IgD-negative memory B cell (primary cell): Measurements from ENCODE around the gene HDAC9. TPM values are rescaled to one million over a fixed set of nuclear protein-coding genes. Genes with fewer than 3 reads are reported as not detected.

Source experiments
- H3K27ac Mint-ChIP-seq, 3 donors: one replicate each; pipeline ENCODE4 v1.8.0; 2020 to 2022; ENCODE audit warnings: mild to moderate bottlenecking in 3 of 3, mixed read lengths in 3 of 3, moderate library complexity in 1 of 3
- H3K27me3 Mint-ChIP-seq: one replicate; pipeline ENCODE4 v1.8.0; 2021; ENCODE audit warnings: mixed read lengths
- H3K36me3 Mint-ChIP-seq: one replicate; pipeline ENCODE4 v1.8.0; 2020; ENCODE audit warnings: mild to moderate bottlenecking, mixed read lengths
- H3K4me1 Mint-ChIP-seq, 3 donors: one replicate each; pipeline ENCODE4 v1.8.0; 2020 to 2022; ENCODE audit warnings: mixed read lengths in 3 of 3, mild to moderate bottlenecking in 1 of 3
- H3K4me3 Mint-ChIP-seq, 4 donors: one replicate each; pipeline ENCODE4 v1.8.0; 2020 to 2022; ENCODE audit warnings: mild to moderate bottlenecking in 4 of 4, mixed read lengths in 4 of 4, moderate library complexity in 3 of 4
- H3K9me3 Mint-ChIP-seq, 3 donors: one replicate each; pipeline ENCODE4 v1.8.0; 2020 to 2021; ENCODE audit warnings: mixed read lengths in 3 of 3, mild to moderate bottlenecking in 1 of 3
- polyA plus RNA-seq: library from polyadenylated mRNA; unstranded; fragments of 300-500 nt; fragmentation: Illumina TruSeq; gene quantifications from one replicate; pipeline ENCODE4 v1.2.3, GENCODE V29; 2021

Gene HDAC9
- polyA plus RNA-seq, 1 donor from 2014 or later = 81.2 TPM

- Mint-ChIP-seq H3K36me3 (peaks cover 3% of the 10 kb centered on the region), H3K9me3 (no peaks in the 10 kb centered on the region), H3K27me3 (no peaks in the 10 kb centered on the region), H3K27ac (peak overlapping the region in 2 of 3 donors; percentile 40 to 72), H3K4me3 (peak overlapping the region in 3 of 4 donors; percentile 24 to 93 (median 40)), H3K4me1 (peaks cover 67 to 77% (median 70%) of the 10 kb centered on the region in 3 donors)
Measured at GRCh38 chr7:18504965-18505364, 9.4 kb downstream of the HDAC9 start.

DNA sequence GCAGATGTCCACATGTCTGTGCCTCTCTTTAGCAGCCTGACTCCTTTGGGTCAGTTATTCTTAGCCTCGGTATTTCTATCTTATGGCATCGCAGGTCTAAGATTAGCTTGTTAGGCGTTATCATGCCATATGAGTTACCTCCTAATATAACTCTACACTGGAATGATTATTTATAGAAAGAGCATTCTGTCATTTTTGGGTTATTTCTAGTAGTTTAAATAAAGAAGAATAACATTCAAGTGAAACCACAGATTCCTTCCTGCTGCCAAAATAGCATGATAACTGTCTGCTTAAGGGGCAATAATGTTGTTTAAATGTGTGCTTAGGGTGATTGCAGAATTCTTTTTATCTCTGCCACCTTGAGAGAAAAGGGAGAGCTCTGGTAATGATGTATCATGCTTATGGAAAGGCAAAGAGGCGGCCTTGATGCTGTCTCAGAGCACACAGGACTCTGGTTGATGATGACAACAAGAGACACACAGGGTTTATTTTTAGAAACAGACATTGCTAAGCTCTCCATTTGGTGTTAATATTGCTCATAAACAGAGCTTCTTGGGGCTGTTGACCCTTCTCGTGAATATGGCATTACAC lies 10.4 kb downstream of the HDAC9 start:
- H3K4me3 Mint-ChIP-seq = peak overlapping the region; percentile 56 to 93 (median 68)
- H3K36me3 Mint-ChIP-seq = peaks cover 3% of the 10 kb centered on the region
- peak overlapping the region; percentile 69 to 86 (median 72) for H3K27ac Mint-ChIP-seq
- no peaks in the 10 kb centered on the region for H3K27me3 Mint-ChIP-seq
- H3K9me3 Mint-ChIP-seq = no peaks in the 10 kb centered on the region
- H3K4me1 Mint-ChIP-seq = peaks cover 61 to 74% (median 66%) of the 10 kb centered on the region in 3 donors

GRCh38 chr7:18508443-18509427 lies 13.2 kb downstream of the HDAC9 start:
- Mint-ChIP-seq H3K27ac (peak overlapping the region; percentile 82 to 95 (median 87)), H3K9me3 (no peaks in the 10 kb centered on the region), H3K4me1 (peaks cover 57 to 63% (median 59%) of the 10 kb centered on the region in 3 donors), H3K4me3 (peak overlapping the region; percentile 70 to 91 (median 76)), H3K27me3 (no peaks in the 10 kb centered on the region), H3K36me3 (peaks cover 3% of the 10 kb centered on the region)

- H3K27ac Mint-ChIP-seq = peak overlapping the region; percentile 82 to 95 (median 87)
- H3K9me3 Mint-ChIP-seq = no peaks in the 10 kb centered on the region
- no peaks in the 10 kb centered on the region for H3K36me3 Mint-ChIP-seq
- peaks cover 54 to 58% (median 55%) of the 10 kb centered on the region in 3 donors for H3K4me1 Mint-ChIP-seq
- peak overlapping the region; percentile 70 to 91 (median 76) for H3K4me3 Mint-ChIP-seq
- H3K27me3 Mint-ChIP-seq = no peaks in the 10 kb centered on the region
Measured at GRCh38 chr7:18509481-18509880, 13.9 kb downstream of the HDAC9 start.

GRCh38 chr7:18511351-18512140 lies 16.0 kb downstream of the HDAC9 start:
- no peak overlapping the region for H3K27ac Mint-ChIP-seq
- H3K4me3 Mint-ChIP-seq = peak overlapping the region in 1 of 4 donors; percentile 22
- no peaks in the 10 kb centered on the region for H3K27me3 Mint-ChIP-seq
- H3K9me3 Mint-ChIP-seq = no peaks in the 10 kb centered on the region
- H3K4me1 Mint-ChIP-seq = peaks cover 39 to 46% (median 40%) of the 10 kb centered on the region in 3 donors
- H3K36me3 Mint-ChIP-seq = peaks cover 3% of the 10 kb centered on the region

GRCh38 chr7:18513343-18513742 lies 17.8 kb downstream of the HDAC9 start:
- Mint-ChIP-seq H3K4me1 (peaks cover 42 to 49% (median 48%) of the 10 kb centered on the region in 3 donors), H3K4me3 (peak overlapping the region in 2 of 4 donors; percentile 4 to 13), H3K36me3 (peaks cover 3% of the 10 kb centered on the region), H3K9me3 (no peaks in the 10 kb centered on the region), H3K27ac (peak overlapping the region in 1 of 3 donors; percentile 6), H3K27me3 (no peaks in the 10 kb centered on the region)

DNA sequence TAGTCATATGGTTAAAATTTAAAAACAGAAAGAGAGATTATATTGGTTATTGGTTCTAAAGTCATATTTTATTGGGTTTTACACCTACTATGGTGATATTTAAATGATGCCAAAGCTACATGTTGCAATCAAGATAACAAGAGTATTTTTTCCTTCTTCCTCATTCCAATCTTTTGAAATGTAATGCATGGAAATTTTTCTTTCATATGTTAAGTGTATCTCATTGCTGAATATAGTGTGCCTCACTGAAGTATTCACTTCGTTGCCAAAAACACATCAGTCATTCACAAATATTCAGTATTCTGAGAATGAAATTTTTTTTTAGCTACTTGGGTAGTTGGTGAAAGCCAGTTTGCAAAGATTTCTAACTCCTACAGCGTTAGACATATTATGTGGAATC lies 19.5 kb downstream of the HDAC9 start:
- no peaks in the 10 kb centered on the region for H3K27me3 Mint-ChIP-seq
- peaks cover 43 to 49% (median 48%) of the 10 kb centered on the region in 3 donors for H3K4me1 Mint-ChIP-seq
- H3K27ac Mint-ChIP-seq = no peak overlapping the region
- H3K36me3 Mint-ChIP-seq = peaks cover 3% of the 10 kb centered on the region
- H3K4me3 Mint-ChIP-seq = no peak overlapping the region
- no peaks in the 10 kb centered on the region for H3K9me3 Mint-ChIP-seq

GRCh38 chr7:18517646-18518045 lies 22.1 kb downstream of the HDAC9 start:
- Mint-ChIP-seq H3K4me1 (peaks cover 50 to 61% (median 52%) of the 10 kb centered on the region in 3 donors), H3K9me3 (no peaks in the 10 kb centered on the region), H3K4me3 (peak overlapping the region; percentile 47 to 76 (median 66)), H3K27me3 (no peaks in the 10 kb centered on the region), H3K27ac (peak overlapping the region; percentile 43 to 88 (median 73)), H3K36me3 (peaks cover 3% of the 10 kb centered on the region)

- peaks cover 52 to 61% (median 53%) of the 10 kb centered on the region in 3 donors for H3K4me1 Mint-ChIP-seq
- peak overlapping the region; percentile 38 to 85 (median 68) for H3K4me3 Mint-ChIP-seq
Measured at GRCh38 chr7:18518555-18518954, 23.0 kb downstream of the HDAC9 start.

DNA sequence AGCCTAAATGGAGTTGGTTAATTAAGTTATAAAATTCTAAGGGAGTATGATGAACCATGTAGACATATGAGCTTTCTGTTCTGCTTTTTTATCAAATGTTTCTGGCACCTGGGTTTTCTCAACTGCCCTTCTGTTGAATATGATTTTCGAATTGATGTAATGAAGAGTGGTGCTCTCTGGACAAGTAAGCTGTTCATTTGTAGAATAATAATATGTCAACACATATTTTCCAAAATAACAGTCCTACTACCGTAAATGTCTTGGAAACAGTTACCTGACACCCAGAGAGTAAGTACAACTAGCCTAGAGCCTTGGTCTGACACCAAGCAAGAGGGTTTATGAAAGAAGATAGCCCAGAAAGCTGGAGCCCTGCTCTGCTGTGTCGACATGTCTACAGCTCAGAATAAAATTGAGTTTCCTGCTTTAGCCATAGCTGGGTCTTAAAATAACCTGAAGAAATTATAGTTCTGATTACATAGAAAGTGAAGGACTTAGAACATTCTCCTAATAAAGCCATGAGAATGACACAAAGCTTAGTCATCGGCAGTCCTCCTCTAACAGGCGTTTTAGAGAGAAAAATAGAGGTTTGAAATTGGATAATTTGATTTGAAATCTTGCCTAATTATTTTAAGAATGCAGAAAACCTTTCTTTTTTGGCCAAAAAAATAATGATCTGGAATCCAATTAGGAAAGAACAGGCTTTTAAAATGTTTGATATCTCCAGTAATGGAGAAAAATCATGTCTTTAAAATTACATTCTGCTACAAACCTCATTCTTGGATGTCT lies 25.1 kb downstream of the HDAC9 start:
- Mint-ChIP-seq H3K27me3 (no peaks in the 10 kb centered on the region), H3K9me3 (no peaks in the 10 kb centered on the region), H3K27ac (peak overlapping the region; percentile 83 to 98 (median 96)), H3K36me3 (no peaks in the 10 kb centered on the region), H3K4me1 (peaks cover 56 to 68% (median 63%) of the 10 kb centered on the region in 3 donors), H3K4me3 (peak overlapping the region; percentile 75 to 95 (median 87))

More at GRCh38 chr7:18518555-18518954, 23.0 kb downstream of the HDAC9 start:
- Mint-ChIP-seq H3K36me3 (peaks cover 3% of the 10 kb centered on the region), H3K27ac (peak overlapping the region; percentile 43 to 87 (median 73)), H3K27me3 (no peaks in the 10 kb centered on the region), H3K9me3 (no peaks in the 10 kb centered on the region)

DNA sequence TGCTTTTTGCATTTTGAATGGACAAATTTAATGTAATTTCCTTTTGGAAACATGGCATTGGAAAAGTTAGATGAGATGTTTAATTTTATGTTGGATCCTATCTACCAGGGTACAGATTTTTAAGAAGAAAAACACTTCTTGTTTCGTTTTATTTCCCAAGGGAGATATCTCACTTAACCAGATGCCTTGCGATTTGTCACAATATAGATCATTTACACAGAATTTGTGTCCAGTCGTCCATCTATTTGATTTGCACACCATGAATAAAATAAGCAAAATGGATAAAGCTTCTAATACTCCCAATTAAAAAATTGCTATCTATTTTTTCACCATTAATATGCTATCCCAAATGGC lies 25.7 kb downstream of the HDAC9 start:
- Mint-ChIP-seq H3K36me3 (no peaks in the 10 kb centered on the region), H3K27me3 (no peaks in the 10 kb centered on the region), H3K27ac (peak overlapping the region; percentile 83 to 98 (median 96)), H3K9me3 (no peaks in the 10 kb centered on the region), H3K4me1 (peaks cover 61 to 71% (median 68%) of the 10 kb centered on the region in 3 donors), H3K4me3 (peak overlapping the region; percentile 75 to 95 (median 87))

GRCh38 chr7:18521945-18522566 lies 26.5 kb downstream of the HDAC9 start:
- peak overlapping the region; percentile 22 to 95 (median 84) for H3K4me3 Mint-ChIP-seq
- H3K9me3 Mint-ChIP-seq = no peaks in the 10 kb centered on the region
- peaks cover 68 to 77% (median 76%) of the 10 kb centered on the region in 3 donors for H3K4me1 Mint-ChIP-seq
- peak overlapping the region; percentile 53 to 98 (median 96) for H3K27ac Mint-ChIP-seq
- no peaks in the 10 kb centered on the region for H3K27me3 Mint-ChIP-seq
- no peaks in the 10 kb centered on the region for H3K36me3 Mint-ChIP-seq

GRCh38 chr7:18524248-18524647 lies 28.7 kb downstream of the HDAC9 start:
- Mint-ChIP-seq H3K27ac (peak overlapping the region in 2 of 3 donors; percentile 7 to 12), H3K4me3 (peak overlapping the region in 1 of 4 donors; percentile 43), H3K9me3 (no peaks in the 10 kb centered on the region), H3K36me3 (no peaks in the 10 kb centered on the region), H3K27me3 (no peaks in the 10 kb centered on the region), H3K4me1 (peaks cover 56 to 73% (median 68%) of the 10 kb centered on the region in 3 donors)
